ENCODE measurements around the gene RFNG. TPM values are rescaled to one million over a fixed set of nuclear protein-coding genes. Genes with fewer than 3 reads are reported as not detected.

RFNG gene
- total and polyA plus RNA-seq, 2 of the 13 experiments (the other 11 are each of a cell fraction or from before 2014, with no cell fraction given) = 61.4 to 64.0 TPM

DNA sequence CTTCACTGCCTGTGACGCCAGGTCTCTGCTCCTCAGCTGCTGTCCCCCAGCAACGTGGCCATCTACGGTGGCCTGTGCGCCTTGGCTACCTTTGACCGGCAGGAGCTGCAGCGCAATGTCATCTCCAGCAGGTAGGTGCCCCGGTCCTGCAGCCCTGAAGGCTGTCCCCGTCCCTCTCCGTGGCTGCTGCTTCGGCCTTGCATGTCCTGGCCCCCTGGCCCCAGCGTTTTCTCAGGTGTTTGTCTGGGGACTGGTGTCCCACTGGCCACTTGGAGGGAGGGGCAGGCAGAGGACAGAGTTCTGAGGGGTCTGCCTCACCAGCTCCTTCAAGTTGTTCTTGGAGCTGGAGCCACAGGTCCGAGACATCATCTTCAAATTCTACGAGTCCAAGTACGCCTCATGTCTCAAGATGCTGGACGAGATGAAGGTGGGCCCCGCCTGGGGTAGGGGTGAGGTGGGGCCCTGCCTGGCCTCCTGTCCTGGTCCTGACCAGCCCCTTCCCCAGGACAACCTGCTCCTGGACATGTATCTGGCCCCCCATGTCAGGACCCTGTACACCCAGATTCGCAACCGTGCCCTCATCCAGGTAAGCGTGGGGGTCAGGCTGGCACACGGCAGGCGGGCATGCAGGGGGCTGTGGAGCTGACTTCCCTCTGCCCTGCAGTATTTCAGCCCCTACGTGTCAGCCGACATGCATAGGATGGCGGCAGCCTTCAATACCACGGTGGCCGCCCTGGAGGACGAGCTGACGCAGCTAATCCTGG lies 4.5 kb upstream of the RFNG start:
- BruUV-seq (replicated peaks) = TSS peak; percentile 17
- Histone ChIP-seq H3K79me2 (ENCODE audit: insufficient read depth, low read length) (peaks cover 19% of the 10 kb centered on the region), H3K27me3 (ENCODE audit: control insufficient read depth in 1 of 2, insufficient read depth in 2 of 2, low read length in 2 of 2) (no peaks in the 10 kb centered on the region; a peak in 1 of 5 replicates), H3K36me3 (replicated peaks in 1 of 2; ENCODE audit: control insufficient read depth in 1 of 2, insufficient read depth in 2 of 2, low read length in 2 of 2) (peaks cover 38 to 55% of the 10 kb centered on the region in 2 experiments), H3K9me3 (ENCODE audit: low read length) (no peaks in the 10 kb centered on the region), H4K20me1 (ENCODE audit: insufficient read depth, low read length) (no peaks in the 10 kb centered on the region; the same call in 1 of the 2 replicates), H3K4me3 (replicated peaks in 1 of 3; ENCODE audit: insufficient read depth in 1 of 3, low read depth in 2 of 3, low read length in 3 of 3) (no peak overlapping the region; a peak in 1 of 6 replicates), H3K27ac (ENCODE audit: extremely low read length, insufficient read depth, low read length) (peak overlapping the region; percentile 91), H3K4me1 (ENCODE audit: insufficient read depth, low read length) (peaks cover 46% of the 10 kb centered on the region), H3K4me2 (ENCODE audit: low read depth, low read length) (no peak overlapping the region), H3K9ac (ENCODE audit: insufficient read depth, low read depth, low read length) (peak overlapping the region; percentile 9; the same call in 1 of the 2 replicates), H2AFZ (ENCODE audit: low read length) (no peak overlapping the region)
- CTCF ChIA-PET (ENCODE audit: low intra/inter-chr PET ratio, low total read pairs) = no interaction called here
- no peak for DNase-seq (ENCODE audit: low spot score)
- intact Hi-C loops (cut with micrococcal nuclease; ENCODE audit: unreplicated experiment) = no loop called here
- FAIRE-seq = no peak
- WGBS (ENCODE audit: low lambda C conversion rate) = 95% methylated on average over 22 of the region's 28 CpGs
- ATAC-seq = no peak
- in situ Hi-C loops (cut with HindIII; ENCODE audit: extremely low pct_ligation_motif_present, low pct_unique_long_range_greater_than_20kb) = no loop called here
- POLR2A ChIA-PET = interaction anchor here (0.7 to 3.1 kb wide), 15 partner anchors 9 to 261 kb away, joined by 3 to 28 read pairs (median 5); partner anchors contain the start of genes CD7, CENPX, DCXR and DUS1L
- TF ChIP-seq CHCHD3 (CRISPR knock-in tag; IDR thresholded peaks at IDR 0.05) = 0 out of 2 replicates have a peak, but pooled peaks have one; percentile 57
- 0 out of 2 replicates have a peak, but pooled peaks have one; percentile 1 for TF ChIP-seq ZBTB42 (CRISPR knock-in tag; IDR thresholded peaks at IDR 0.05)
- 0 out of 2 replicates have a peak, but pooled peaks have one; percentile 44 for TF ChIP-seq MLLT10 (CRISPR knock-in tag; IDR thresholded peaks at IDR 0.05)
- TF ChIP-seq, protein P1, sequence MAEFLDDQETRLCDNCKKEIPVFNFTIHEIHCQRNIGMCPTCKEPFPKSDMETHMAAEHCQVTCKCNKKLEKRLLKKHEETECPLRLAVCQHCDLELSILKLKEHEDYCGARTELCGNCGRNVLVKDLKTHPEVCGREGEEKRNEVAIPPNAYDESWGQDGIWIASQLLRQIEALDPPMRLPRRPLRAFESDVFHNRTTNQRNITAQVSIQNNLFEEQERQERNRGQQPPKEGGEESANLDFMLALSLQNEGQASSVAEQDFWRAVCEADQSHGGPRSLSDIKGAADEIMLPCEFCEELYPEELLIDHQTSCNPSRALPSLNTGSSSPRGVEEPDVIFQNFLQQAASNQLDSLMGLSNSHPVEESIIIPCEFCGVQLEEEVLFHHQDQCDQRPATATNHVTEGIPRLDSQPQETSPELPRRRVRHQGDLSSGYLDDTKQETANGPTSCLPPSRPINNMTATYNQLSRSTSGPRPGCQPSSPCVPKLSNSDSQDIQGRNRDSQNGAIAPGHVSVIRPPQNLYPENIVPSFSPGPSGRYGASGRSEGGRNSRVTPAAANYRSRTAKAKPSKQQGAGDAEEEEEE (CRISPR knock-in tag; IDR thresholded peaks at IDR 0.05; ENCODE audit: borderline replicate concordance) = 0 out of 2 replicates have a peak, but pooled peaks have one; percentile 2
- TF ChIP-seq ZNF589 (CRISPR knock-in tag; conservative IDR thresholded peaks at IDR 0.05) = peak; percentile 51; the same call in 1 of the 2 replicates
- peak; percentile 28; the same call in 1 of the 2 replicates for TF ChIP-seq RBFOX2 (IDR thresholded peaks at IDR 0.05; ENCODE audit: low read depth, low read length)
- TF ChIP-seq SRF (IDR thresholded peaks at IDR 0.05; ENCODE audit: low read depth, low read length) = no peak
- no peak for TF ChIP-seq NFKB2 (CRISPR knock-in tag; IDR thresholded peaks at IDR 0.05; ENCODE audit: borderline replicate concordance)
- TF ChIP-seq, protein P2, sequence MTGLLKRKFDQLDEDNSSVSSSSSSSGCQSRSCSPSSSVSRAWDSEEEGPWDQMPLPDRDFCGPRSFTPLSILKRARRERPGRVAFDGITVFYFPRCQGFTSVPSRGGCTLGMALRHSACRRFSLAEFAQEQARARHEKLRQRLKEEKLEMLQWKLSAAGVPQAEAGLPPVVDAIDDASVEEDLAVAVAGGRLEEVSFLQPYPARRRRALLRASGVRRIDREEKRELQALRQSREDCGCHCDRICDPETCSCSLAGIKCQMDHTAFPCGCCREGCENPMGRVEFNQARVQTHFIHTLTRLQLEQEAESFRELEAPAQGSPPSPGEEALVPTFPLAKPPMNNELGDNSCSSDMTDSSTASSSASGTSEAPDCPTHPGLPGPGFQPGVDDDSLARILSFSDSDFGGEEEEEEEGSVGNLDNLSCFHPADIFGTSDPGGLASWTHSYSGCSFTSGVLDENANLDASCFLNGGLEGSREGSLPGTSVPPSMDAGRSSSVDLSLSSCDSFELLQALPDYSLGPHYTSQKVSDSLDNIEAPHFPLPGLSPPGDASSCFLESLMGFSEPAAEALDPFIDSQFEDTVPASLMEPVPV (CRISPR knock-in tag; IDR thresholded peaks at IDR 0.05) = peak; percentile 29; the same call in 1 of the 2 replicates
- peak; percentile 33 for TF ChIP-seq RBM22 (optimal IDR thresholded peaks at IDR 0.05; ENCODE audit: low read length)
- TF ChIP-seq ZNF34 (CRISPR knock-in tag; IDR thresholded peaks at IDR 0.05; ENCODE audit: borderline replicate concordance) = no peak
- peak; percentile 32 for TF ChIP-seq AGO1 (IDR thresholded peaks at IDR 0.05; ENCODE audit: low read depth, low read length, poor library complexity, severe bottlenecking)
- no peak for TF ChIP-seq TAF15 (IDR thresholded peaks at IDR 0.05; ENCODE audit: low read depth, low read length, poor library complexity, severe bottlenecking)
- 0 out of 2 replicates have a peak, but pooled peaks have one; percentile 60 for TF ChIP-seq REL (CRISPR knock-in tag; conservative IDR thresholded peaks at IDR 0.05)
- TF ChIP-seq, protein P3, sequence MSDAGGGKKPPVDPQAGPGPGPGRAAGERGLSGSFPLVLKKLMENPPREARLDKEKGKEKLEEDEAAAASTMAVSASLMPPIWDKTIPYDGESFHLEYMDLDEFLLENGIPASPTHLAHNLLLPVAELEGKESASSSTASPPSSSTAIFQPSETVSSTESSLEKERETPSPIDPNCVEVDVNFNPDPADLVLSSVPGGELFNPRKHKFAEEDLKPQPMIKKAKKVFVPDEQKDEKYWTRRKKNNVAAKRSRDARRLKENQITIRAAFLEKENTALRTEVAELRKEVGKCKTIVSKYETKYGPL (CRISPR knock-in tag; IDR thresholded peaks at IDR 0.05) = no peak
- TF ChIP-seq ATF7-NPFF (CRISPR knock-in tag; IDR thresholded peaks at IDR 0.05; ENCODE audit: low read depth) = 0 out of 2 replicates have a peak, but pooled peaks have one; percentile 29
- TF ChIP-seq HOXA7 (CRISPR knock-in tag; IDR thresholded peaks at IDR 0.05) = 0 out of 2 replicates have a peak, but pooled peaks have one; percentile 43
- TF ChIP-seq ATF1 (CRISPR knock-in tag; IDR thresholded peaks at IDR 0.05) = no peak
- TF ChIP-seq PAX8 (CRISPR knock-in tag; IDR thresholded peaks at IDR 0.05; ENCODE audit: borderline replicate concordance) = peak; percentile 19; the same call in 1 of the 2 replicates
